Measurements from ENCODE around the gene NAT14.

DNA sequence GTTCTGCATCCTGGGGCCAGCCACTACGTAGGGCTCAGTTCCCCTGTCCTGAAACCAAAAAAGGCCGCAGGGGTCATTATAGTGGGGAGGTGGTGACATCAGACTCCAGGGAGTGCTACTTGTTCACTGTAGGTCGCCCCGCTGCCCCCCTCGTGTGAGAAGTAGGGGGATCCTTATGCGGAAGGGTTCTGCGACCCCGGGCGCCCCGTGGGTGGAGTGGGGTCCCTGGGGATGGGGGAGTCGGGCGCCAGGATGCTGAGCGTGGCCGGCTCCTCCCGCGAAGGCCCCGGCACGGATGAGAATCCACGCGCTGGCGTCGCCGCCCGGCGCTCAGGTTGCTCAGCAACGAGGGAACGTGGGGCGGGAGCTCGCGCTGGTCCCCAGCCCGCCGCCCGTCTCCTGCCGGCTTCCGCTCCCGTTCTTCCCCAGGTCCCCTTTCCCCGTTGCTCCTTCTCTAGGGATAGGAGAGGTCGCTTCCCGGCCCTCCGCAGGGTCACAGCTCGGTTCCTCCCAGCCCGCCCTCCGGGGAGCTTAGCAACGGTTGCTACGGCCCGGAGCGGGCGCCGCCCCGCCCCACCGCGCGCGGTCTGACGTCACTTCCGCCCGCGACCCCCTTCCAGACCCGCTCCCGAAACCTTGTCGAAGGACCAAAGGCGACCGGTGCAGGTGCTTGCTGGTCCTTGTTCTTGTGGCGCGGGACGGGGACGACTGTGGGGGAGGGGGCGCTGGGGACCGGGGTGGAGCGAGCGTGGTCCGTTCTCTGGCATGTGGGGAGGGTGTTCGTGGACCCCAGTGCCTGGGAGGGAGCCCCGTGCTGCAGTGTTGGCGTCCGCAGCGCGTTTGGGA lies at the start of gene NAT14:
- no peak for TF ChIP-seq RFX5 (IDR thresholded peaks at IDR 0.05; ENCODE audit: low read length)
- no peak; the same call in 1 of the 2 replicates for TF ChIP-seq POLR2AphosphoS5 (IDR thresholded peaks at IDR 0.05; ENCODE audit: low read depth, low read length)

Data from SK-N-SH (cell line).